BE2C (cell line): ENCODE results near the gene MYRIP. TPM values are rescaled to one million over a fixed set of nuclear protein-coding genes. Genes with fewer than 3 reads are reported as not detected.
A peak's percentile ranks its signal among the peaks of the same experiment; 100 is the strongest.
"Not testable (repeated sequence)": the region's sequence is repeated elsewhere in the genome, so short reads cannot be mapped to it uniquely, and the experiment has no call there.

Source experiments
- DNase-seq: peaks from one replicate; pipeline ENCODE4 v3.0.0-alpha.2; 2020
- H3K27me3 ChIP-seq: fragments of 250-450 bp; sonication (Bioruptor Pico); 2 replicates; pipeline ENCODE4 v1.5.1; 2020; ENCODE audit warnings: mild to moderate bottlenecking
- H3K36me3 ChIP-seq: fragments of 250-450 bp; sonication (Bioruptor Pico); 2 replicates; pipeline ENCODE4 v1.5.1; 2020; ENCODE audit warnings: mild to moderate bottlenecking
- H3K4me1 ChIP-seq: fragments of 250-450 bp; sonication (Bioruptor Pico); 2 replicates; pipeline ENCODE4 v1.5.1; 2020
- H3K4me3 ChIP-seq: 2 replicates; pipeline ENCODE4 v1.5.1; 2011; ENCODE audit warnings: low read depth, low read length
- H3K9me3 ChIP-seq: fragments of 250-450 bp; sonication (Bioruptor Pico); 2 replicates; pipeline ENCODE4 v1.5.1; 2020
- CTCF ChIP-seq: IDR thresholded peaks from 2 replicates; pipeline ENCODE4 v1.5.1; 2012; ENCODE audit warnings: mild to moderate bottlenecking, low read depth, low read length
- polyA plus RNA-seq: library from polyadenylated mRNA; unstranded; fragments of >200 nt; gene quantifications from one replicate; pipeline ENCODE4 v1.2.1, GENCODE V29; 2012; ENCODE audit warnings: low read depth, missing spikeins; ENCODE audit not compliant: insufficient read length, insufficient read depth

Gene MYRIP
- polyA plus RNA-seq, result 5.6 TPM

GRCh38 chr3:39809181-39809994 lies at the start of gene MYRIP:
Gene MYRIP (plus strand): TSS chr3:39809609. CDS start chr3:39900817, 91,208 bp downstream.
- H3K4me1 ChIP-seq, result no peaks in the 10 kb centered on the region
- H3K4me3 ChIP-seq, result peak within 1 kb of the TSS; percentile 71
- H3K9me3 ChIP-seq, result no peaks in the 10 kb centered on the region
- TF ChIP-seq CTCF, result no peak
- H3K36me3 ChIP-seq, result no peaks in the 10 kb centered on the region
- H3K27me3 ChIP-seq, result no peaks in the 10 kb centered on the region
- DNase-seq, result peak; percentile 85

GRCh38 chr3:39760325-39760724 lies 49.1 kb upstream of the MYRIP start:
- DNase-seq, result no peak
- H3K36me3 ChIP-seq, result no peaks in the 10 kb centered on the region
- H3K4me3 ChIP-seq, result no peak overlapping the region
- no peaks in the 10 kb centered on the region for H3K27me3 ChIP-seq
- H3K9me3 ChIP-seq, result no peaks in the 10 kb centered on the region
- no peak for TF ChIP-seq CTCF
- no peaks in the 10 kb centered on the region for H3K4me1 ChIP-seq

- TF ChIP-seq CTCF, result no peak
- no peaks in the 10 kb centered on the region for H3K4me1 ChIP-seq
- H3K36me3 ChIP-seq, result no peaks in the 10 kb centered on the region
- no peaks in the 10 kb centered on the region for H3K27me3 ChIP-seq
- DNase-seq, result no peak
- no peak overlapping the region for H3K4me3 ChIP-seq
- no peaks in the 10 kb centered on the region for H3K9me3 ChIP-seq
Measured at GRCh38 chr3:39762537-39763070, 46.8 kb upstream of the MYRIP start.

GRCh38 chr3:39763390-39763789 lies 46.0 kb upstream of the MYRIP start:
- no peaks in the 10 kb centered on the region for H3K4me1 ChIP-seq
- no peaks in the 10 kb centered on the region for H3K36me3 ChIP-seq
- DNase-seq, result no peak
- TF ChIP-seq CTCF, result no peak
- H3K9me3 ChIP-seq, result no peaks in the 10 kb centered on the region
- H3K27me3 ChIP-seq, result no peaks in the 10 kb centered on the region
- H3K4me3 ChIP-seq, result no peak overlapping the region

- Histone ChIP-seq H3K36me3 (no peaks in the 10 kb centered on the region), H3K9me3 (no peaks in the 10 kb centered on the region), H3K27me3 (no peaks in the 10 kb centered on the region), H3K4me1 (no peaks in the 10 kb centered on the region), H3K4me3 (no peak overlapping the region)
- no peak for TF ChIP-seq CTCF
- no peak for DNase-seq
Measured at GRCh38 chr3:39765575-39765974, 43.8 kb upstream of the MYRIP start.

GRCh38 chr3:39766433-39766832 lies 43.0 kb upstream of the MYRIP start:
- no peaks in the 10 kb centered on the region for H3K9me3 ChIP-seq
- DNase-seq, result no peak
- H3K4me3 ChIP-seq, result no peak overlapping the region
- no peaks in the 10 kb centered on the region for H3K4me1 ChIP-seq
- no peaks in the 10 kb centered on the region for H3K36me3 ChIP-seq
- TF ChIP-seq CTCF, result no peak
- H3K27me3 ChIP-seq, result no peaks in the 10 kb centered on the region

- H3K4me1 ChIP-seq, H3K27me3 ChIP-seq, H3K9me3 ChIP-seq, H3K4me3 ChIP-seq, DNase-seq, H3K36me3 ChIP-seq: not testable (repeated sequence)
Measured at GRCh38 chr3:39766909-39767308, 42.5 kb upstream of the MYRIP start.

- not testable (repeated sequence) for H3K36me3 ChIP-seq, H3K27me3 ChIP-seq, H3K4me1 ChIP-seq, H3K9me3 ChIP-seq, DNase-seq, H3K4me3 ChIP-seq
Measured at GRCh38 chr3:39778168-39778567, 31.2 kb upstream of the MYRIP start.
